Measurements from ENCODE around the gene TGFB1I1.
"Not testable (repeated sequence)": the region's sequence is repeated elsewhere in the genome, so short reads cannot be mapped to it uniquely, and the experiment has no call there.

TGFB1I1 gene

DNA sequence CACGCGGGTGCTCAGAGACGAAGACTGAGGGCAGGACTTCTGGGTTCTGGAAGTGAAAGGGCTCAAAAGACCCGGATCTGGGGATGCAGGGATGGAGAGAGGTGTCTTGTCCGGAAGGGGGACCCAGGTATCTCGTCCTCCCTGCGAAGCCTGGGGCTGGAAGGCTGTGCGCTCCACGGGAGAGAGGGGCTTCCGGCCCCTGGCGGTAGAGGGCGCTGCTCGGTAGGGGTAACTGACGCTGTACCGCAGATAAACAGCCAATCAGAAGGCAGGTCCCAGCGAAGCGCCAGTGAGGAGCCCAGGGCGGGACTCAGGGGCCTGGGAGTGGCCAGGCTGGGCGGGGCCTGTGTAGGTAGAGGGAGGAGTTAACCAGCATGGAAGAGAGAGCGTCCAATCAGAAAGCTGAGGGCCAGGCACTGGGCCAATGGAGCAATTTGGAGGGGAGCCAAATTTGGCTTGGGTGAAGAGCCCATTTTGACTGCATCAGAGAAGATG, 804 bp downstream of the TGFB1I1 start:
- peak; percentile 93 for DNase-seq

DNA sequence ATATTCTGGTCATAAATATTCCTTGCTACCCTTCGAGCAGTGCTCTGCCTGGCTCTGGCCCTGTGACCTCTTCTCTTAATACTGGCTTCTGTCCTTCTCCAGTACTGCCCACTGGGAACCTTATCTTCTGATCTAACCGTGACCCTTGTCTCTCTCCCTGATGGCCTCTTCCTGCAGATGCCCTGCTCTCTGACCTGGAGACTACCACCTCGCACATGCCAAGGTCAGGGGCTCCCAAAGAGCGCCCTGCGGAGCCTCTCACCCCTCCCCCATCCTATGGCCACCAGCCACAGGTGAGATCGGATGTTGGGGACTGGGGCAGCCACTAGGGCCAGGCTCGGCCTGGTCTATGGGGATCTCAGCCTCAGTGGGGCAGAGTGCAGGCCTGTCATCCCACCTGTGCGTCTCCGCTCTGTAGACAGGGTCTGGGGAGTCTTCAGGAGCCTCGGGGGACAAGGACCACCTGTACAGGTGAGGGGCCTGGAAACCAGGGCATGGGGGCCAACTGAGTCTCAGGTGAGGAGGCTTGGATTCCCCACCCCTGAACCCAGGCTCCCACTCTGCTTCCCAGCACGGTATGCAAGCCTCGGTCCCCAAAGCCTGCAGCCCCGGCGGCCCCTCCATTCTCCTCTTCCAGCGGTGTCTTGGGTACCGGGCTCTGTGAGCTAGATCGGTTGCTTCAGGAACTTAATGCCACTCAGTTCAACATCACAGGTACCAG, 1.5 kb downstream of the TGFB1I1 start:
- no peak for DNase-seq

DNA sequence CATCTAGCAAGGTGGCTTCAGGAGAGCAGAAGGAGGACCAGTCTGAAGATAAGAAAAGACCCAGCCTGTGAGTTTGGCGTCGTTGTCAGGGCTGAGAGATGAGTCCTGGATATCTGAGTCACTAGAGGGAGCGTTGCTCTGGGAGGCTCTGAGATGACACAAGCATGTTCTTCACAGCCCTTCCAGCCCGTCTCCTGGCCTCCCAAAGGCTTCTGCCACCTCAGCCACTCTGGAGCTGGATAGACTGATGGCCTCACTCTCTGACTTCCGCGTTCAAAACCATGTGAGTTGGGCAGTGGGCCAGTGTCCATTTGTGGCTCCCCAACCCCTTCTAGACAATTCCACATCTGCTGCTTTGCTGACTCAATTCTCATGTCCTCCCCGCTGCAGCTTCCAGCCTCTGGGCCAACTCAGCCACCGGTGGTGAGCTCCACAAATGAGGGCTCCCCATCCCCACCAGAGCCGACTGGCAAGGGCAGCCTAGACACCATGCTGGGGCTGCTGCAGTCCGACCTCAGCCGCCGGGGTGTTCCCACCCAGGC, 2.3 kb downstream of the TGFB1I1 start:
- no peak for DNase-seq

DNA sequence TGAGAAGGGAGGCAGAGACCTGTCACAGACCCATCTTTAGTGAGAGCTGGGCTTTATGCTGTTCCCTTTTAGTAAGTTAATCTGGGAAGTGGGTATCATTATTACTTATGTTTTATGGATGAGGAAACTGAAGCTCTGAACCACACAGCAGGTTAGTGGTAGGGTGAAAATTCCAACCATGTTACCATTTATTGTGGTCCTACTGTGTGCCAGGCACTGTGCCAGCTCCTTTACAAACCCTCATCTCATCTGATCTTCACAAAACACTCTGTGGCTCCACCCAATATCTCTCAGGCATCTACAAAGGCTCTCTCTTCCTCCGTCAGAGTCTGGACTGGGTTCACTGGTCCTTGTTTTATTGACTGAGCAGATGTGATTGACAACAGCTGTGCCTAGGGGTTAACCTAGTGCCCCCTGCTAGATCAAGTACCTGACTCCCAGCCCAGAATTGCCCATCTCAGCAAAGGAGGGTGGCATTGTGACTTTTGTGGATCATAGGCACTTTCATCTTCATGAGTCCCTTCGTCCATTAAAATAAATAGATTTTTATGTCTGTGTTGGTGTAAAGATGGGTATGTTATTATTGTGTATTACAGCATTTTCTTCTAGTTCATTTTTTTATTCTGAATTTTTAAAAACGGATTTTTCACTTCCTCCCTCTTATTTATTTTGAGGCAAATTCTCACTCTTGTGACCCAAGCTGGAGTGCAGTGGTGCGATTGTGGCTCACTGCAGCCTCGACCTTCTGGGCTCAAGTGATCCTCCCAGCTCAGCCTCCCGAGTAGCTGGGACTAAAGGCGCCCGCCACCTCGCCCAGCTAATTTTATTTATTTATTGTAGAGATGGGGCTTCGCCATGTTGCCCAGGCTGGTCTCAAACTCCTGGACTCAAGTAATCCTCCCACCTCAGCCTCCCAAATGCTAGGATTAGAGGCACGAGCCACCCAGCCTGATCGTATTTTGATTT, 3.1 kb downstream of the TGFB1I1 start:
- DNase-seq: no peak

DNA sequence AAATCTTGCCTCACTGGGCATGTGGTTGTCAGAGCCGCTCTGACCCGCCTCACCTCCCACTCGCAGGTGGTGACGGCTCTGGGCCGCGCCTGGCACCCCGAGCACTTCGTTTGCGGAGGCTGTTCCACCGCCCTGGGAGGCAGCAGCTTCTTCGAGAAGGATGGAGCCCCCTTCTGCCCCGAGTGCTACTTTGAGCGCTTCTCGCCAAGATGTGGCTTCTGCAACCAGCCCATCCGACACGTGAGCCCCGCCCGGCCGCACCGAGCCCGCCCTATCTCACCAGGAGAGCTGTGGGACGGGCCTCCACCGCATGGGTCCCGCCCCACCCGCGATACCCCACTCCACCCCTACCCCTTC, 4.0 kb downstream of the TGFB1I1 start:
- DNase-seq: no peak

DNA sequence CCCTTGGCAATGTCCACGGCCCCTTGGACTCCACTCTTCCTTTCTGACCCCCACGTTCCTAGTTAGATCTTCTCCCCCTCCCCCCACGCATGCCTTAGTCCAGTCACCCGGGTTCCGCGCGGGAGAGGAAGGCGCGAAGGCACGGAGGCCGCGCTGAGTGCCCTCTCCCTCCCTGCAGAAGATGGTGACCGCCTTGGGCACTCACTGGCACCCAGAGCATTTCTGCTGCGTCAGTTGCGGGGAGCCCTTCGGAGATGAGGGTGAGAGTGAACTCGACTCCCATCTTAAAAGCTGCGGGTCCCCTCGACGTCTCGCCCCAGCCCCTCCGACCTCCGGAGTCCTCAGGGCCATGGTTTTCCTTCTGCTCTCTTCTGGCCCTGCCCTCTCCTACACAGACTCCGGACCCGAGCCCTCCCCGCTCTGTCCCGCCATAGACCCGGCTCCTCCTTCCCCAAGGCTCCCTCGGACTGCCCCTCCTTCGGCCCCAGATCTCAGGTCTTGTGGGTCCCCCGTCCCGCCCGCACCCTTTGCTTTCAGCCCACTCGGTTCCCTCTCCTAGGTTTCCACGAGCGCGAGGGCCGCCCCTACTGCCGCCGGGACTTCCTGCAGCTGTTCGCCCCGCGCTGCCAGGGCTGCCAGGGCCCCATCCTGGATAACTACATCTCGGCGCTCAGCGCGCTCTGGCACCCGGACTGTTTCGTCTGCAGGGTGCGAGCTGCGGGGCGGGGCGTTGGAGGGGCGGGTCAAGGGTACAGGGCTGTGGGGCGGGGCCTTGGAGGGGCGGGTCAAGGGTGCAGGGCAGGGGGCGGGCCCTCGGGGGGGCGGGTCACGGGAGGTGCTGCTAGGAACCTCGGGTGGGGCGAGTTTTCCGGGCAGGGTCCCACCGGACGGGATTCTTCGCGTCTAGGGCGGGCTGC, 4.6 kb downstream of the TGFB1I1 start:
- peak; percentile 74 for DNase-seq

DNA sequence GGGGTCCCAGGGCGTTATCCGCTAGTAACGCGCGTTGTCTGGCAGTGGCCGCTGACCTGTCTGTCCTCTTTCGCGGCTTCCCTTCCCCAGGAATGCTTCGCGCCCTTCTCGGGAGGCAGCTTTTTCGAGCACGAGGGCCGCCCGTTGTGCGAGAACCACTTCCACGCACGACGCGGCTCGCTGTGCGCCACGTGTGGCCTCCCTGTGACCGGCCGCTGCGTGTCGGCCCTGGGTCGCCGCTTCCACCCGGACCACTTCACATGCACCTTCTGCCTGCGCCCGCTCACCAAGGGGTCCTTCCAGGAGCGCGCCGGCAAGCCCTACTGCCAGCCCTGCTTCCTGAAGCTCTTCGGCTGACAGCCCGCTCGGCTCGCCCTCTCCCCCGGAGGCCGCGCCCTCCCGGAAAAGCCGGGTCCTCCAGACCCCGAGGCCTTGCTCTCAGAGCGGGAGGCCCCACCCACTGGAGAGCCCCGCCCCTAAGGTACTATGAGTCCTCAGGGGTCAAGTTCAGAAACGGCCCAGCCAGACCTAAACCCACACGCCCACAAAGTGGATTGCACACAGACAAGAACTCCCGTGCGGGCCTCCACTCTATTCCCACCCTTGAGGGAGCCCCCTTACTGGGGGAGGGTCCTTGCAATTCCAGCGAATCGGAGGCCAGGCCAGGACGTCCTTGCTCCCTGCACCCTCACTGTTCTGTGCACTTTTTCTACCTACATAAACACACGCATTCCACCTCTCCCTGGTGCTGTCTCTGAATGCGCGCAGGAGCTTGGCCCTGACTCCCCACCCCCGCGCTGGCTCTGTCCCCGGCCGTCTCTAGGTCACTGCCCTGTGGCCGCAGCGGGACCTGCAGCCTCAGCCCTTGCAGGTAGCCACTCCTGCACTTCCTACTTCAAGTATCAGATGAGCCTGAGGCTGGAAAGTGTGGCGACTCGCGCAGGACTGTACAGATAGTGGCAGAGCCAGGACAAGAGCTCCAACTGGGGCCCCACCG, 5.6 kb downstream of the TGFB1I1 start:
- peak; percentile 42 for DNase-seq

DNA sequence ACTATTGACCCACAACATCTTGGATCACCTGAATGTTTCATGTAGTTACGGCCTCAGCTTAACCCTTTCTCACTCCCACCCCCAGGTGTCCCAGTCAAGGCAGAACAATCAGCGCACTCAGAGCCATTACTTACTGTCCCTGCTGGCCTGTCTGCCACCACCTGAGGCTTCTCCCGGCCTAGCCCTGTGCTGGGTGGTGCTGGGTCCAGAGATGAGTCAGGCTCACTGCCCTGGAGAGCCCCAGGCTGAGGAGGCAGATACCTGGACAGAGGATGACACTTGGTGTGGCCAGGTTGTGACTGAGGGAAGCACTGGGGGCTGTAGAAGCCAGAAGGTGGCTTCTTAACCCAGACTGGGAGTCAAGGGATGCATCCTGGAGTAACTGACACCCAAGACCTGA, 7.0 kb downstream of the TGFB1I1 start:
- DNase-seq: no peak

DNA sequence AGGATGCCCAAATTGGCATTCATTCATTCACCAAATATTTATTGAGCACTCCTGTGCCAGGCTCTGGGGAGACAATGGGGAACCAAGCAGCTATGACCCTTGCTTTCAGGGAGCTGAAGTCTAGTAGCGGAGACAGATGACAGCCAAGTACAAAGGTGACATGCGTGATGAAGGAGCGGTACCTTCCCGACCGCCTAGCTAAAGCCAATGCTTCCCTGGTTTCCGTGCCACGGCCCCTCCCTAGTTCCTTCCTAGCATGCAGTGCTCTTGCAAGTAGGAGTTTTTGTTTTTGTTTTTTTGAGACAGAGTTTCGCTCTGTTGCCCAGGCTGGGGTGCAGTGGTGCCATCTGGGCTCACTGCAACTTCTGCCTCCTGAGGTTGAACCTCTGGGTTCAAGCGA, 7.8 kb downstream of the TGFB1I1 start:
- no peak for DNase-seq

DNA sequence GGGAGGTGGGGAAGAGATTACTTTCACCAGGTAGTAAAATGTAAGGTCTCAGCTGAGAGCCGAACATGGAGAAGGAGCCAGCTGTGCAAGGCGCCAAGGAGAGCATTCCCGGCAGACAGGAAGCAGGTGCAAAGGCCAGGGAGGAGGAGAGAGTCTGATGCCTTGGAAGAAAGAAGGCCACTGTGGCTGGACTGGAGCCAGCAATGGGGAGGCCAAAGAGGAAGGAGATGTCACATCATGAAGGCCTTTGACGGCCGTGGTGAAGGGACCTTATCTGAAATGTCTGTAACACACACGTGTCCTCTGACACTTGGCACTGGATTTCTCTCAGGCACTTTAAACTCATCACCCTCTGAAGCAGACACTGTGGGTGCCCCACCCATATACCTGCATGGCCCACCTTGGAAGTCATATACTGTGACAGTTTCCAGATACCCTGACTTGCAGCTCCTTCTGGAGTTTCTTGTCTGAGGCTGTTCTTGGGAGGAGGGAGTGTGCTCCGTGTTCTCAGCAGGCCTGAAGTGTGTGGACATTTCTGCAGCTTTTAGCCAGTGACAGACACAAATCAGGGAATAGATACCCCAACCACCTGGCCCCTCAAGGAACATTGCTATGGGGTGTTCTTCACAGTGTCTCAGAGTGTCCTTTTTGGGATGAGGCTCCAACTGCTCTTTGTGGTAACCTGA, 9.0 kb downstream of the TGFB1I1 start:
- peak; percentile 33 for DNase-seq

DNA sequence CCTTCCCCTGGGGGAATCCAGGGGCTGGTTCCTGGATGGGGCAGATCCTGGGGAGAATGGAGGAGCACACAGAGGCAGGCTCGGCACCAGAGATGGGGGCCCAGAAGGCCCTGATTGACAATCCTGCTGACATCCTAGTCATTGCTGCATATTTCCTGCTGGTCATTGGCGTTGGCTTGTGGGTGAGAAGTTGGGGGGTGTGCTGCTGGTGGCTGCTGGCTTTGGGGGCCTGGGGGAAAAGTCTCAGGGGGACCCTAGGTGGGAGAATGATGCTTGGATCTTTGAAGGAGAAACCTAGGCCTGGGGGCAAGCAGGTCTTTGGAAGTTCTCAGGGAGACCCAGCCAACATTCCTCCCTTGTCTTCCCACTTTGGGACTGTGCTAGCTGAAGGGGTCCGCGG, 11.1 kb downstream of the TGFB1I1 start, which contains the start of gene SLC5A2:
Gene SLC5A2 (plus strand): TSS at position 43 of the 400 bp plus-strand sequence. CDS start 14 bp downstream, at position 57.
- no peak for DNase-seq

DNA sequence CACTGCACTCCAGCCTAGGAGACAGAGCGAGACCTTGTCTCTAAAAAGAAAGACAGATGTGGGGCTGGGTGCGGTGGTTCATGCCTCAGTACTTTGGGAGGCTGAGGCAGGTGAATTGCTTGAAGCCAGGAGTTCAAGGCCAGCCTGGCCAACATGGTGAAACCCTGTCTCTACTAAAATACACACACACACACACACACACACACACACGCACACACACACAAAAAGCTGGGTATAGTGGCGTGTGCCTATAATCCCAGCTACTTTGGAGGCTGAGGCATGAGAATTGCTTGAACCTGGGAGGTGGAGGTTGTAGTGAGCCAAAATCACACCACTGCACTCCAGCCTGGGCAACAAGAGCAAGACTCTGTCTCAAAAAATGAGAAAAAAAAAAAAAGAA, 12.1 kb downstream of the TGFB1I1 start:
- DNase-seq: not testable (repeated sequence)

DNA sequence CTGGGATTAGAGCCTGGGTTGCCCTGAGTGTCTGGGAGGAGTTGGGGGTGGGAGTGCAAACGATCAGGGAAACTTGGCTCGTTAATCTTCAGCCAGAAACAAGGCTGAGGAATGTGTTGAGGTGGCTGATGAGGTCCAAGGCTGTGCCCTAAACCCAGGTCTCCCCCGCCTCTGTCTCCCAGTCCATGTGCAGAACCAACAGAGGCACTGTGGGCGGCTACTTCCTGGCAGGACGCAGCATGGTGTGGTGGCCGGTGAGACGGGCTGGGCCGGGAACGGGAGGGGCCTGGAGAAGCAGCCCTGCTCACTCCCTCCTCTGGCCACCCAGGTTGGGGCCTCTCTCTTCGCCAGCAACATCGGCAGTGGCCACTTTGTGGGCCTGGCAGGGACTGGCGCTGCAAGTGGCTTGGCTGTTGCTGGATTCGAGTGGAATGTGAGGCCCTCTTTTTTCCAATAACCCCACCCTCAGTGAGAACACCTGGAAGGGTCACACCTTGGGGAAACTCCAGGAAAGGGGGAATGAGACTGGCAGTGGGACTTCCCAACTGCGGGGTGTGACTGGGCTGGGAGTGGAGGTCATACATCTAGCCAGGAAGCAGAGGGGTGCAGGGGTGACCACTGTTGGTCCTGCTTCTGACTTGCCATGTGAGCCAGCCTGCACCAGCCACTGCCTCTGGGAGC, 12.7 kb downstream of the TGFB1I1 start:
- no peak for DNase-seq

DNA sequence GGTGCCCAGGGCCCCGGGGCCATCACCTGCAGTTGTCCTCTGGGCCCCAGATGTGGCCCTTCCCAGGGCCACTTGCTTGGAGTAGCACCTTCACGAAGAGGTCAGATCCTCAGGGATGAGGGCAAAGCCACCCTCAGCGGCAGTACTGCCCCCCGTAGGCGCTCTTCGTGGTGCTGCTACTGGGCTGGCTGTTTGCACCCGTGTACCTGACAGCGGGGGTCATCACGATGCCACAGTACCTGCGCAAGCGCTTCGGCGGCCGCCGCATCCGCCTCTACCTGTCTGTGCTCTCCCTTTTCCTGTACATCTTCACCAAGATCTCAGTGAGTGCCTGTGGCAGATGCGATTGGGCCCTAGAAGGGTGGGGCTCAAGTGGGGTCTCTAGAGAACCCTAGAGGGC, 13.6 kb downstream of the TGFB1I1 start:
- DNase-seq: no peak

DNA sequence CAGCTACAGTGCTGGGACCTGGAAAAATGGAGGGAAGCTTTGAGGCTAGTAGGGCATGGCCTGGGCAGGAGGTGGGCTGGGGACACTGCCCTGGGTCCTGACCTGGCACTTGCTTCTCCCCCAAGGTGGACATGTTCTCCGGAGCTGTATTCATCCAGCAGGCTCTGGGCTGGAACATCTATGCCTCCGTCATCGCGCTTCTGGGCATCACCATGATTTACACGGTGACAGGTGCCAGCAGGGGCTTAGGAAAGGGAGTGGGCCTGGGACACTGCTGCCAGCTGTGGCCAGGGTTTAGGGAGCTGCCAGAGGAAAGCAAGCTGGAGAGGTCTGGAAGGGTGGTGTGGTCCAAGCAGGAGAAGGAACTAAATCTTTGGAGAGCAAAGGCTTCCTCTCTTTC, 14.1 kb downstream of the TGFB1I1 start:
- DNase-seq: no peak

DNA sequence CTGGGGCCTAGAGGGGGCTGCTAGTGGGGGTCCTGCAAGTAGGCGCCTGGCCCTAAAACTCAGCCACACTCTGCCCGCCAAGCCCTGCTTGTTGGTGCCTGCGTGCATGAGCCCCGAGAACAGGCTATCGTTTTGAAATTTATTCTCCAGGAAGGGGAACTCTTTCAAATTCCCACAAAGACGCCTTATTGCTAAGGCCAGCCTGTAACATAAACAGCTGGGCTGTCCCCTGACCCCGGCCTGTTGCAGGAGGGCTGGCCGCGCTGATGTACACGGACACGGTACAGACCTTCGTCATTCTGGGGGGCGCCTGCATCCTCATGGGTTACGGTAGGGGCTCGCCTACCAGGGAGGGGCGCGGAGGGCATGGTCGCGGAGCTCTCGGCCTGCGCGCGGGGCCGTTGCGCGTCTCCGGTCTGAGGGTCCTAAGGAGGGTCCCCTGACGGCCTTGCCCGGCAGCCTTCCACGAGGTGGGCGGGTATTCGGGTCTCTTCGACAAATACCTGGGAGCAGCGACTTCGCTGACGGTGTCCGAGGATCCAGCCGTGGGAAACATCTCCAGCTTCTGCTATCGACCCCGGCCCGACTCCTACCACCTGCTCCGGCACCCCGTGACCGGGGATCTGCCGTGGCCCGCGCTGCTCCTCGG, 15.2 kb downstream of the TGFB1I1 start:
- no peak for DNase-seq

DNA sequence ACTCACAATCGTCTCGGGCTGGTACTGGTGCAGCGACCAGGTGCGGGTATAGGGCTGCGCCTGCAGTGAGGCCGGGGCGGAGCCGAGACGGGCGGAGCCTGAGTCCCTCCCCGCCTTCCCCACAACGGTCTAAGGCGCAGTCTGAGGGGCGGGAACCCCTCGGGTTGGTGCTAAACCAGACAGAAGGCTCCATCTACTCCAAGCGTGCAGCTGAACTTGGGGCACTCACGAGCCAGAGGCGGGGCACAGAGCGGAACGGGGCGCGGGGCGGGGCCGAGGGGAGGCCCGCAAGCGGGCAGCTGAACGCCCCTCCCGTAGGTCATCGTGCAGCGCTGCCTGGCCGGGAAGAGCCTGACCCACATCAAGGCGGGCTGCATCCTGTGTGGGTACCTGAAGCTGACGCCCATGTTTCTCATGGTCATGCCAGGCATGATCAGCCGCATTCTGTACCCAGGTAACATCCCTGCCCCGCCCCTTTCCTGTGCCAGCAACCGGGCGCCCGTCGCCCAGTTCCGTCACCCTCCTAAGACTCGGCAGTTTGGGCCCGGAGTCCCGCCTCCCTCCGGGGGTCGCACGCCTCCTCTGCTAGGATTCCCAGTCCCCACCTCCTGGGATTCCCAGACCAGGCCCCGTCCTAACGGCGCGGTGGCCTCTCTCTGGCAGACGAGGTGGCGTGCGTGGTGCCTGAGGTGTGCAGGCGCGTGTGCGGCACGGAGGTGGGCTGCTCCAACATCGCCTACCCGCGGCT, 15.9 kb downstream of the TGFB1I1 start:
- DNase-seq: no peak

DNA sequence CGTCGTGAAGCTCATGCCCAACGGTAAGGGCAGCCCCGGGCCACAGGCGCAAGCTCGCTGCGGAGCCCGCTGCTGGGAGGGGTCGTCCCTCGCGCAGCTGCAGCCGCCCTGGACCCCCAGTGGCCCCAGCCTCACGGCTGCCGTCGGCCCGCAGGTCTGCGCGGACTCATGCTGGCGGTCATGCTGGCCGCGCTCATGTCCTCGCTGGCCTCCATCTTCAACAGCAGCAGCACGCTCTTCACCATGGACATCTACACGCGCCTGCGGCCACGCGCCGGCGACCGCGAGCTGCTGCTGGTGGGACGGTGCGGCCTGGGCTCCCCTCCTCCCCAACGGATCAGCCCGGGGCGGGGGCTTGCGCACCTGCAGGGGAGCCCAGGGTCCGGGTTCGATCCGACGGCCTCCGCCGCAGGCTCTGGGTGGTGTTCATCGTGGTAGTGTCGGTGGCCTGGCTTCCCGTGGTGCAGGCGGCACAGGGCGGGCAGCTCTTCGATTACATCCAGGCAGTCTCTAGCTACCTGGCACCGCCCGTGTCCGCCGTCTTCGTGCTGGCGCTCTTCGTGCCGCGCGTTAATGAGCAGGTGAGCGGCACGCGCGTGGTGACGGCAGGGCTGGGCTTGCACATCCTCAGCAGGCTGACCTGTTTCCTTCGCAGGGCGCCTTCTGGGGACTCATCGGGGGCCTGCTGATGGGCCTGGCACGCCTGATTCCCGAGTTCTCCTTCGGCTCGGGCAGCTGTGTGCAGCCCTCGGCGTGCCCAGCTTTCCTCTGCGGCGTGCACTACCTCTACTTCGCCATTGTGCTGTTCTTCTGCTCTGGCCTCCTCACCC, 16.7 kb downstream of the TGFB1I1 start:
- DNase-seq: no peak

Measured in NCI-H2029 (cell line).